Ovary (tissue), 9 donors: ENCODE measurements around the gene YWHAH. TPM values are rescaled to one million over a fixed set of nuclear protein-coding genes. Genes with fewer than 3 reads are reported as not detected.

Experiments used
- DNase-seq, 5 donors: peaks; one replicate each; pipeline ENCODE4 v3.0.0-alpha.2; 2019 to 2020
- H3K27ac ChIP-seq, 2 donors: fragments of 200-600 bp; one replicate each; pipeline versions ENCODE4 v1.5.1 to v1.8.0; 2019 to 2022
- H3K27me3 ChIP-seq: fragments of 200-600 bp; one replicate; pipeline ENCODE4 v1.8.0; 2022
- H3K36me3 ChIP-seq: fragments of 200-600 bp; sonication (generic); one replicate; pipeline ENCODE4 v1.5.1; 2019
- H3K4me1 ChIP-seq: one replicate; pipeline ENCODE4 v1.8.1; 2013; ENCODE audit warnings: mild to moderate bottlenecking, moderate library complexity; ENCODE audit not compliant: insufficient read depth
- H3K4me3 ChIP-seq: fragments of 200-600 bp; sonication (generic); one replicate; pipeline ENCODE4 v1.5.1; 2017
- H3K9me3 ChIP-seq, 2 donors: fragments of 200-600 bp in 1 of 2; sonication (generic) in 1 of 2; one replicate each; pipeline versions ENCODE4 v1.5.1 to v1.8.1; 2013 to 2019; ENCODE audit warnings: mild to moderate bottlenecking in 1 of 2, moderate library complexity in 1 of 2
- EP300 ChIP-seq: sonication (generic); formaldehyde crosslinking; IDR thresholded peaks from one replicate; pipeline ENCODE4 v1.6.1; 2017; ENCODE audit warnings: antibody characterized with exemption
- POLR2A ChIP-seq: fragments of 450-650 bp; IDR thresholded peaks from one replicate; pipeline ENCODE4 v1.6.1; 2017; ENCODE audit warnings: antibody characterized with exemption, mild to moderate bottlenecking, moderate library complexity
- WGBS, 3 donors: extraction: QIAGEN DNeasy Blood & Tissue Kit in 1 of 3; methylation state at CpG; one replicate each; pipeline versions ENCODE4 v1.1.5 to v1.1.7; 2013 to 2017; 5-methylcytosine and 5-hydroxymethylcytosine counted together
- intact Hi-C, 4 donors: fragments of 100-400 bp; cut with DNase I; formaldehyde crosslinking; loops; one replicate each; pipeline versions ENCODE4 v1.11.0 to v1.15.1; 2022 to 2023
- polyA plus RNA-seq, 2 donors: library from polyadenylated mRNA; stranded (reverse); fragments of 200-250 nt in 1 of 2; fragments of 350-450 nt in 1 of 2; fragmentation: Illumina TruSeq in 1 of 2; extraction: RNeasy Lipid Tissue Mini Kit (QIAGEN cat#74804) in 1 of 2; gene quantifications; one replicate each; pipeline ENCODE4 v1.2.3, GENCODE V29; 2013 to 2014
- total RNA-seq, 7 donors: library from RNA; depleted of rRNA in 2 of 7; stranded (reverse); fragments of >200 nt in 2 of 7; fragmentation: NEBNext Ultra II Directional in 3 of 7; extraction: Animal tissue kit (Norgen Biotek cat#: 25700) in 3 of 7; gene quantifications; one replicate each; pipeline versions ENCODE4 v1.1.0 to v1.2.4, GENCODE V29; 2016 to 2023
- TF ChIP-seq, protein P1 (sequence below), 3 donors: fragments of 450-650 bp in 2 of 3; fragments of 200-600 bp in 1 of 3; IDR thresholded peaks; one replicate each; pipeline versions ENCODE4 v1.5.1 to v1.8.0; 2016 to 2022; ENCODE audit warnings: antibody characterized with exemption in 3 of 3, mild to moderate bottlenecking in 1 of 3
- donor health status: DM: no; HTN: no; CAD: no; lungs with moderate emphysema.
- donor health status: DM: no; HTN: no; CAD: no.
- donor health status: Bipolar disorder and iron deficiency.
- donor health status: DM: yes; HTN: yes; CAD: no.
- donor health status: DM: no; HTN: no; CAD: no.
- donor health status: DM: yes; HTN: yes; CAD: no.

The YWHAH gene
- total and polyA plus RNA-seq, 9 donors, result 51.5 to 144 (median 107) TPM

DNA sequence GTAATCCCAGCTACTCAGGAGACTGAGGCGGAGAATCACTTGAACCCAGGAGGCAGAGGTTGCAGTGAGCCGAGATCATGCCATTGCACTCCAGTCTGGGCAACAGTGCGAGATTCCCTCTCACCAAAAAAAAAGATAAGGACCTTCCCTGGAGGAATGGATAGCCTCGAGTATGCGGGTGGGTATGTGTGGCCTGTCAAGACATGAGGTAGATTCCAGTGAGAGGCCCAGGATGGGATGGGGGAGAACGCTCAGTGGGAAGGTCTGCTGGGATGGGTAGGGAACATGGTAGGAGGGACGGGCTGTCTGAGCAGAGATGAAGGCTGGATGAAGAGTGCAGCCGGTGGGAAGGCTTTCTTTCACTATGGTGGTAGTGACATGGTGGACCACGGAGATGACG is 39.0 kb upstream of the YWHAH start:
- TF ChIP-seq POLR2A, result no peak
- TF ChIP-seq EP300, result no peak
- TF ChIP-seq, protein P1, sequence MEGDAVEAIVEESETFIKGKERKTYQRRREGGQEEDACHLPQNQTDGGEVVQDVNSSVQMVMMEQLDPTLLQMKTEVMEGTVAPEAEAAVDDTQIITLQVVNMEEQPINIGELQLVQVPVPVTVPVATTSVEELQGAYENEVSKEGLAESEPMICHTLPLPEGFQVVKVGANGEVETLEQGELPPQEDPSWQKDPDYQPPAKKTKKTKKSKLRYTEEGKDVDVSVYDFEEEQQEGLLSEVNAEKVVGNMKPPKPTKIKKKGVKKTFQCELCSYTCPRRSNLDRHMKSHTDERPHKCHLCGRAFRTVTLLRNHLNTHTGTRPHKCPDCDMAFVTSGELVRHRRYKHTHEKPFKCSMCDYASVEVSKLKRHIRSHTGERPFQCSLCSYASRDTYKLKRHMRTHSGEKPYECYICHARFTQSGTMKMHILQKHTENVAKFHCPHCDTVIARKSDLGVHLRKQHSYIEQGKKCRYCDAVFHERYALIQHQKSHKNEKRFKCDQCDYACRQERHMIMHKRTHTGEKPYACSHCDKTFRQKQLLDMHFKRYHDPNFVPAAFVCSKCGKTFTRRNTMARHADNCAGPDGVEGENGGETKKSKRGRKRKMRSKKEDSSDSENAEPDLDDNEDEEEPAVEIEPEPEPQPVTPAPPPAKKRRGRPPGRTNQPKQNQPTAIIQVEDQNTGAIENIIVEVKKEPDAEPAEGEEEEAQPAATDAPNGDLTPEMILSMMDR (IDR thresholded peaks at IDR 0.05), result no peak
- Histone ChIP-seq H3K9me3 (no peaks in the 10 kb centered on the region), H3K36me3 (no peaks in the 10 kb centered on the region), H3K27ac (no peak overlapping the region), H3K4me3 (no peak overlapping the region), H3K27me3 (no peaks in the 10 kb centered on the region), H3K4me1 (no peaks in the 10 kb centered on the region)
- DNase-seq, result no peak
- intact Hi-C loops, result no loop called here
- WGBS, 3 donors, result 89 to 92% (median 91%) methylated on average over 10 of the region's 10 CpGs

GRCh38 chr22:31906086-31906485 is 38.2 kb upstream of the YWHAH start:
- whole genome bisulfite sequencing, 3 donors, result 93 to 95% (median 94%) methylated on average over 16 of the region's 16 CpGs
- TF ChIP-seq EP300, result no peak
- TF ChIP-seq, protein P1 (IDR thresholded peaks at IDR 0.05), result no peak
- TF ChIP-seq POLR2A, result no peak
- no peaks in the 10 kb centered on the region for H3K4me1 ChIP-seq
- H3K27ac ChIP-seq, result no peak overlapping the region
- H3K9me3 ChIP-seq, result no peaks in the 10 kb centered on the region
- no peak overlapping the region for H3K4me3 ChIP-seq
- intact Hi-C loops, result no loop called here
- H3K27me3 ChIP-seq, result no peaks in the 10 kb centered on the region
- DNase-seq, result no peak
- H3K36me3 ChIP-seq, result no peaks in the 10 kb centered on the region

DNA sequence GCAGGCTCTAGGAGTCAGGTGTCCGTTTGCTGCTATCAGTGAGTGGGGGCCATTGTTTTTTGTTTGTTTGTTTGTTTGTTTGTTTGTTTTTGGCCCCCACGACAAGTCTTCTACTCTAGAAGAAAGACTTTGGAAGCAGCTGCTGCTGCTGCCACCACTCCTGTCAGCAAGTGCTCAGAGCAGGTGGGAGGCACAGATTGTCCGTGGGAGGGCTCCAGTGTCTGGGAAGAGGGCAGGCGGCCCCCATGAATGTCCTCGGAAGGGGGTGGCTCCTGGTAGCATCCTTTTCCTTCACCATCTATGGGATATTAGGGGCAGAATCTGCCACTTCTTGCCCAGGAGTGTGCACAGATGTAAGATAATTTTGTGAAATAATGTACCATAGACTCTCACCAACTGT is 37.8 kb upstream of the YWHAH start:
- intact Hi-C loops, result no loop called here
- Histone ChIP-seq H3K27ac (no peak overlapping the region), H3K4me3 (no peak overlapping the region), H3K4me1 (no peaks in the 10 kb centered on the region), H3K27me3 (no peaks in the 10 kb centered on the region), H3K36me3 (no peaks in the 10 kb centered on the region), H3K9me3 (no peaks in the 10 kb centered on the region)
- no peak for TF ChIP-seq POLR2A
- TF ChIP-seq, protein P1 (IDR thresholded peaks at IDR 0.05), result no peak
- TF ChIP-seq EP300, result no peak
- DNase-seq, result no peak
- 54 to 63% (median 61%) methylated on average over 5 of the region's 5 CpGs for WGBS, 3 donors

DNA sequence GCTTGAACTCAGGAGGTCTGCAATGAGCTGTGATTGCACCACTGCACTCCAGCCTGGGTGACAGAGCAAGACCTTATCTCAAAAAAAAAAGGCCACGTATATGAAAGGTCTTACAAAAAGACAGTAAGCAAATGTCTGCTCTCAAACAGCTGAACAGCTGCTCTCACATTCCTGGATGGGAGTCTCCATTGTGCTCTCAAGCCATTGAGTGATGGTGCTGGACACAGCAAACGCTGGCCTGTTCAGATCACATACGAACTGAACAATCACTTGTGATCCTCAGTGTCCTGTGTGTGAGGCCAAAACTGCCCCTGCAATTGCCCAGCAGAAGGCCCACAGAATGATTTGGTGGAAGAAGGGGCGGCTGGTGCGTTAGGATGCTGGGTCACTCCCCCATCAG is 34.4 kb upstream of the YWHAH start:
- no peaks in the 10 kb centered on the region for H3K27me3 ChIP-seq
- no peaks in the 10 kb centered on the region for H3K36me3 ChIP-seq
- 84 to 90% (median 87%) methylated on average over 5 of the region's 5 CpGs for WGBS, 3 donors
- H3K27ac ChIP-seq, result no peak overlapping the region
- no peaks in the 10 kb centered on the region for H3K4me1 ChIP-seq
- no peaks in the 10 kb centered on the region for H3K9me3 ChIP-seq
- no peak overlapping the region for H3K4me3 ChIP-seq
- intact Hi-C loops, result no loop called here
- TF ChIP-seq, protein P1 (IDR thresholded peaks at IDR 0.05), result no peak
- TF ChIP-seq EP300 (no peak), POLR2A (no peak)
- DNase-seq, result no peak
